Measurements from ENCODE around the gene SPATA3.

GRCh38 chr2:230957756-230958391 is 38.0 kb upstream of the SPATA3 start:
- no peak for TF ChIP-seq POLR2A (IDR thresholded peaks at IDR 0.05)
- no peak for TF ChIP-seq CTCF (IDR thresholded peaks at IDR 0.05 in 4 of 5, conservative IDR thresholded peaks at IDR 0.05 in 1 of 5)

Data from gastrocnemius medialis (tissue), 4 donors.